Mesothelial cell of epicardium (in vitro differentiated cells): ENCODE measurements around the gene POLE4. TPM values are rescaled to one million over a fixed set of nuclear protein-coding genes. Genes with fewer than 3 reads are reported as not detected.

Experiments
- DNase-seq, 2 experiments: peaks; one replicate each; pipeline ENCODE4 v3.0.0; 2021; ENCODE audit warnings: low spot score in 2 of 2; ENCODE audit not compliant: unreplicated experiment in 2 of 2
- H3K27ac Mint-ChIP-seq: 2 replicates; pipeline ENCODE4 v1.8.0; 2021; ENCODE audit warnings: mixed read lengths
- H3K27me3 Mint-ChIP-seq: 2 replicates; pipeline ENCODE4 v1.8.0; 2021; ENCODE audit warnings: low read depth, mixed read lengths
- H3K36me3 Mint-ChIP-seq: 2 replicates; pipeline ENCODE4 v1.8.0; 2021; ENCODE audit warnings: mixed read lengths
- H3K4me1 Mint-ChIP-seq: 2 replicates; pipeline ENCODE4 v1.8.0; 2021; ENCODE audit warnings: mixed read lengths
- H3K4me3 Mint-ChIP-seq: 2 replicates; pipeline ENCODE4 v1.8.0; 2021; ENCODE audit warnings: mild to moderate bottlenecking, moderate library complexity, mixed read lengths
- H3K9me3 Mint-ChIP-seq: 2 replicates; pipeline ENCODE4 v1.8.0; 2021; ENCODE audit warnings: mixed read lengths
- CTCF ChIP-seq: fragments of 200-600 bp; sonication (generic); IDR thresholded peaks from one replicate; pipeline ENCODE4 v1.5.0; 2021; ENCODE audit warnings: antibody characterized with exemption; ENCODE audit not compliant: unreplicated experiment
- total RNA-seq: library from RNA; stranded (reverse); gene quantifications from 3 replicates; pipeline ENCODE4 v1.2.1, GENCODE V29; 2021

The POLE4 gene
- total RNA-seq, 1 donor from 2014 or later, result 33.9 TPM

DNA sequence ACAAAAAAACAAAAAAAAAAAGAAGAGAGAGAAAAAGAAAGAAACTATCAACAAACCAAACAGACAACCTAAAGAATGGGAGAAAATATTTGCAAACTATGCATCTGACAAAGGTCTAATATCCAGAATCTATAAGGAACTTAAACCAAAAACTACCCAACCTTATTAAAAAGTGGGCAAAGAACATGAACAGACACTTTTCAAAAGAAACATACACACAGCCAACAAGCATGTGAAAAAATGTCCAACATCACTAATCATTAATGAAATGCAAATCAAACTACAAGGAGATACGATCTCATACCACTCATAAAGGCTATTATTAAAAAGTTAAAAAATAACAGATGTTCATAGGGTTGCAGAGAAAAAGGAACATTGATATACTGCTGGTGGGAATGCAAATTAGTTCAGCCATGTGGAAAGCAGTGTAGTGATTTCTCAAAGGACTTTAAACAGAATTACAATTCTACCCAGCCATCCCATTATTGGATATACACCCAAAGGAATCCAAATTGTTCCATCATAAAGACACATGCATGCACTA is 7.2 kb upstream of the POLE4 start:
- no peak for TF ChIP-seq CTCF
- Mint-ChIP-seq H3K9me3 (peaks cover 61% of the 10 kb centered on the region), H3K36me3 (peaks cover 48% of the 10 kb centered on the region), H3K4me3 (no peak overlapping the region), H3K27me3 (no peaks in the 10 kb centered on the region), H3K4me1 (no peaks in the 10 kb centered on the region), H3K27ac (no peak overlapping the region)
- no peak for DNase-seq

DNA sequence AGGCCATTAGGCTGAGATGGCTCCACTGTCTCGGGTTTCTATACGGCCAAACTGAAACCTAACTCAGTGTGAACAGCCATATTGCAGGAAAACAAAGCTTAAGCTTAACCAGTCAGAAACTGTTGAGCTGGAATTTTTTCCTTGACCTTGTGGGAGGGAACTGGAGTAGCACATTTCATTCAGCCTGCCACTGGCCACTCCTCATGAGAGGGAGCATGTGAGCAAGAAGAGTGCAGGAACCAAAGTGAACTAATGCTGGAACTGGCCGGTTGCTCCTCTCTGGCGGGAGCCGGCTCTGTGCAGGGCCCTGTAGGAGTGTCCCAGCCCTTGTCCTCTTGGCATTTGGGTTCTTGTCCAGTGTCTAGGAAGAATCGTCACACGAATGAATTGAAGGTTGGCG is 5.9 kb upstream of the POLE4 start:
- no peak for TF ChIP-seq CTCF
- H3K27ac Mint-ChIP-seq, result no peak overlapping the region
- no peak for DNase-seq
- H3K27me3 Mint-ChIP-seq, result no peaks in the 10 kb centered on the region
- H3K4me3 Mint-ChIP-seq, result no peak overlapping the region
- peaks cover 48% of the 10 kb centered on the region for H3K36me3 Mint-ChIP-seq
- peaks cover 53% of the 10 kb centered on the region for H3K9me3 Mint-ChIP-seq
- H3K4me1 Mint-ChIP-seq, result no peaks in the 10 kb centered on the region

DNA sequence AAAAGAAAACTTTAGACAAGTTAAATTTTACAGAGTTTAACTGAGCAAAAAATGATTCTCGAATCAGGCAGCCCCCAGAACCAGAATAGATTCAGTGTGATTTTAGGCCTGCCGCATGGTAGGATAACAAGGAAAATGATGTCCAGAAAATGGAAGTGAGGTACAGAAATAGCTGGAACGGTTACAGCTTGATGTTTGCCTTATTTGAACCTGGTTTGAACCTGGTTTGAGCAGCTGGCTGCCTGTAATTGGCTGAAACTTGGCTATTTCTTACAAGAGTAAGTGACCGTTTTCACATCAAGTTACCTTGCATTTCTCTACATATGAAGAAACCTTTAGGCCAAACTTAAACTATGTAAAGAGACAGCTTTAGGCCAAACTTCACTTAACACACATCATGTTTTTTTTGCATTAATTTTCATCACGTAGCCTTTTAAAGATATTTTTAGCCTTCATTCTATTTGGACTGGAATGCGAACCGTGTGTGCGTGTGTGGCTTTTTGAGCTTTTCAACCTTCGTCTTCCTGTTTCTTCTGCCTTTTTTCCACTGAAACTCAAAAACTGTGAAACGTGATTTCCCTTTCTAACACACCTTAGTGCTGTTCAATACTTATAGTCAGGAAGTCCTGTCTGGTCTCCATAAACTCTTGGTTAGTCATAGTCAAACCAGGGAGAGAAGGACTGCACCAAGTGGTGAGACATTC is 4.5 kb upstream of the POLE4 start:
- no peaks in the 10 kb centered on the region for H3K27me3 Mint-ChIP-seq
- H3K27ac Mint-ChIP-seq, result no peak overlapping the region
- no peak overlapping the region for H3K4me3 Mint-ChIP-seq
- peaks cover 45% of the 10 kb centered on the region for H3K9me3 Mint-ChIP-seq
- H3K4me1 Mint-ChIP-seq, result peaks cover 4% of the 10 kb centered on the region
- H3K36me3 Mint-ChIP-seq, result peaks cover 44% of the 10 kb centered on the region
- DNase-seq, result no peak
- no peak for TF ChIP-seq CTCF

DNA sequence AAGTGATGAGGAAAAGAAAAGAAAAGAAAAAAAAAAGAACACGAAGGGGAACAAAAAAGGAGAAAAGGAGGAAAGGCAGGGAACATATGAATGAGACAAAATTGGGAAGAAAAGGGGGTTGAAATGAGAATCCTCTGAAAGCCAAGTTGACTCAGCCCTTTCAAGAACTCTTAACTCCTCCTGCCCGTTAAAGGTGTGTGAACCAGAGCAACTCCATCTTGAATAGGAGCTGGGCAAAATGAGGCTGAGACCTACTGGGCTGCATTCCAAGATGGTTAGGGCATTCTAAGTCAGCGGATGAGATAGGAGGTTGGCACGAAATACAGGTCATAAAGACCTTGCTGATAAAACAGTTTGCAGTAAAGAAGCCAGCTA is 4.0 kb upstream of the POLE4 start:
- H3K9me3 Mint-ChIP-seq, result peaks cover 41% of the 10 kb centered on the region
- TF ChIP-seq CTCF, result no peak
- peaks cover 4% of the 10 kb centered on the region for H3K4me1 Mint-ChIP-seq
- H3K4me3 Mint-ChIP-seq, result no peak overlapping the region
- H3K27ac Mint-ChIP-seq, result no peak overlapping the region
- DNase-seq, result no peak
- H3K27me3 Mint-ChIP-seq, result no peaks in the 10 kb centered on the region
- peaks cover 44% of the 10 kb centered on the region for H3K36me3 Mint-ChIP-seq

DNA sequence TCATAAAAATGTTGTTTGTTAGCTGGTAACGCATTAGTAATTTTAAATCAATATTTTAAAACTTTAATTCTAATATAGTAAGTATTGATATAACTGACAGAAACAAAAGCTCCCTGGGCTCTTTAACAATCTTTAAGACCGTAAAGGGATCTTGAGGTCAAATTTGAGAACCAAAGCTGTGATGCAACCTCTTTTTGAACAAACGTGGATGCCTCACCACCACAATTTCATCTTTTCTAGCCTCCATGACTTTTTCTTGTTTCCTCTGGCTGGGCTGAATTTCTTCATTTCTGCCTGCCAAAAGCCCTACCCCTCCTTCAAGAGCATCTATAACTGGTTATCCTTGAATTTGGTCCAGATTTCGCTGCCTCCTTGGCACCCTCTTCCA is 563 bp upstream of the POLE4 start:
- no peak for DNase-seq
- Mint-ChIP-seq H3K36me3 (peaks cover 48% of the 10 kb centered on the region), H3K4me3 (peak overlapping the region; percentile 70), H3K4me1 (peaks cover 4% of the 10 kb centered on the region), H3K27me3 (no peaks in the 10 kb centered on the region), H3K27ac (peak overlapping the region; percentile 70), H3K9me3 (peaks cover 35% of the 10 kb centered on the region)
- TF ChIP-seq CTCF, result no peak
